OCI-LY7 (cell line): Measurements from ENCODE around the gene RFX3. TPM values are rescaled to one million over a fixed set of nuclear protein-coding genes. Genes with fewer than 3 reads are reported as not detected.

ENCODE experiments used
- BruUV-seq: library from RNA; stranded (reverse); fragments of 400-500 nt; replicated peaks from 2 replicates; lab custom pipeline; 2021; lab: Mats Ljungman, UMichigan
- CTCF ChIA-PET: fragments of 300-600 bp; sonication (Branson Sonifier 250); formaldehyde crosslinking; loops from one replicate; lab custom pipeline; 2022; ENCODE audit warnings: antibody characterized with exemption; ENCODE audit not compliant: unreplicated experiment; lab: Charles Lee
- POLR2A ChIA-PET: fragments of 300-600 bp; sonication (Branson Sonifier 250); formaldehyde crosslinking; loops from one replicate; lab custom pipeline; 2022; ENCODE audit warnings: antibody characterized with exemption; lab: Charles Lee
- DNase-seq: peaks from one replicate; pipeline ENCODE4 v3.0.0-alpha.2; 2015; ENCODE audit warnings: low spot score
- H2AFZ ChIP-seq: fragments of 200-600 bp; sonication (generic), shearing (Covaris generic); 2 replicates; pipeline ENCODE4 v1.6.1; 2014; ENCODE audit warnings: mild to moderate bottlenecking, antibody characterized with exemption, low read length, moderate library complexity
- H3K27ac ChIP-seq: fragments of 200-600 bp; sonication (generic); 2 replicates; pipeline ENCODE4 v1.5.1; 2014; ENCODE audit warnings: mixed run types, low read depth, mild to moderate bottlenecking, moderate library complexity, low read length, inconsistent platforms; ENCODE audit not compliant: poor library complexity, severe bottlenecking
- H3K36me3 ChIP-seq: fragments of 200-600 bp; sonication (generic); 2 replicates; pipeline ENCODE4 v1.6.1; 2014; ENCODE audit warnings: mild to moderate bottlenecking, antibody characterized with exemption, low read length, moderate library complexity, mixed read lengths; ENCODE audit not compliant: insufficient read depth
- H3K4me1 ChIP-seq: fragments of 200-600 bp; sonication (generic); 2 replicates; pipeline ENCODE4 v1.5.1; 2014; ENCODE audit warnings: mild to moderate bottlenecking, low read length; ENCODE audit not compliant: insufficient read depth, poor library complexity, severe bottlenecking
- H3K4me2 ChIP-seq: fragments of 200-600 bp; sonication (generic); 2 replicates; pipeline ENCODE4 v1.6.1; 2014; ENCODE audit warnings: mild to moderate bottlenecking, low read length
- H3K4me3 ChIP-seq: fragments of 200-600 bp; sonication (generic); 2 replicates; pipeline ENCODE4 v1.5.1; 2014; ENCODE audit warnings: mild to moderate bottlenecking, low read depth, low read length; ENCODE audit not compliant: poor library complexity, severe bottlenecking
- H3K79me2 ChIP-seq: fragments of 200-600 bp; sonication (generic); 2 replicates; pipeline ENCODE4 v1.6.1; 2016; ENCODE audit warnings: low read depth, mild to moderate bottlenecking, low read length, moderate library complexity, mixed read lengths; ENCODE audit not compliant: insufficient read depth
- H3K9me2 ChIP-seq: fragments of 200-600 bp; sonication (generic); 2 replicates; pipeline ENCODE4 v1.6.1; 2016; ENCODE audit warnings: mild to moderate bottlenecking, low read length, mixed read lengths; ENCODE audit not compliant: insufficient read depth
- H3K9me3 ChIP-seq: fragments of 200-600 bp; sonication (generic); 2 replicates; pipeline ENCODE4 v1.6.1; 2014; ENCODE audit warnings: mild to moderate bottlenecking, mixed run types, low read length, mixed read lengths
- H4K20me1 ChIP-seq: fragments of 200-600 bp; sonication (generic); 2 replicates; pipeline ENCODE4 v1.6.1; 2014; ENCODE audit warnings: mild to moderate bottlenecking, antibody characterized with exemption, low read length, moderate library complexity, mixed read lengths; ENCODE audit not compliant: insufficient read depth
- EZH2phosphoT487 ChIP-seq: fragments of 200-600 bp; sonication (generic); IDR thresholded peaks from 2 replicates; pipeline ENCODE4 v1.6.1; 2018; ENCODE audit warnings: low read depth, borderline replicate concordance, mild to moderate bottlenecking, mixed run types, antibody characterized with exemption, low read length, moderate library complexity, mixed read lengths
- intact Hi-C: fragments of 100-400 bp; cut with micrococcal nuclease; formaldehyde crosslinking; loops from one replicate; pipeline ENCODE4 v1.10.0; 2022; ENCODE audit not compliant: unreplicated experiment
- total RNA-seq, 2 experiments: library from RNA; depleted of rRNA in 1 of 2; stranded (reverse); fragments of >200 nt in 1 of 2; shearing (Covaris generic) in 1 of 2; gene quantifications; 2 replicates each; pipeline ENCODE4 v1.2.3, GENCODE V29; 2014 to 2022
- TF ChIP-seq, protein P1 (sequence below): fragments of 200-600 bp; sonication (generic); conservative IDR thresholded peaks from 2 replicates; pipeline ENCODE4 v1.5.1; 2014; ENCODE audit warnings: mild to moderate bottlenecking, antibody characterized with exemption, low read length, moderate library complexity, mixed read lengths

Gene RFX3
- total RNA-seq, 2 experiments from 2014 or later, result 6.9 to 18.1 TPM

DNA sequence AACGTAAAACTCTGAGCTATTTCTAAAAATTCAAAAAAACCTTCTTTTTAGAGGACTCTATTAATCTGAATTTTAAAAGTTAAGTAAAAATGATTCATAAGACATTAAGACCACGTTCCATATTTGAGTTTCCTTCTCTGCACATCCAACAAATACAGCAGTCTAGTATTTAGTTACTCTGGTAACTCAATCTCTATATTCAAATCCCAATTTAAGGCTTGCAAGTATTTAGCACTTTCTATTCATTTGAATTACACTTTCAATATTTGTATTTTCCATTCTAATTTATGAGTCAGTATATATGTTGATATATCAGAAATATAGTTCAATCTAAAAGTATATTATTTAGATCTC lies 17.7 kb downstream of the RFX3 start:
- peak overlapping the region; percentile 86 for H3K4me2 ChIP-seq
- peak overlapping the region; percentile 79 for H2AFZ ChIP-seq
- BruUV-seq, result no TSS peak
- ChIA-PET CTCF (interaction anchor here (0.9 to 1.6 kb wide), 2 partner anchors 12 to 19 kb away, joined by 4 to 5 read pairs; no protein-coding TSS in a partner anchor), POLR2A (interaction anchor here (0.5 to 3.2 kb wide), 12 partner anchors 9 to 100 kb away, joined by 3 to 51 read pairs (median 7); partner anchors contain the start of gene RFX3)
- peaks cover 53% of the 10 kb centered on the region; the same call in 1 of the 2 replicates for H3K79me2 ChIP-seq
- H3K4me3 ChIP-seq, result peak overlapping the region; percentile 63
- no peaks in the 10 kb centered on the region for H3K9me2 ChIP-seq
- intact Hi-C loops, result loop anchor here (1.0 to 2.0 kb wide), 2 partner anchors 15 to 19 kb away; no protein-coding TSS in a partner anchor
- H3K4me1 ChIP-seq, result peaks cover 49% of the 10 kb centered on the region
- no peaks in the 10 kb centered on the region for H3K9me3 ChIP-seq
- H3K27ac ChIP-seq, result peak overlapping the region; percentile 82
- H4K20me1 ChIP-seq, result no peaks in the 10 kb centered on the region
- H3K36me3 ChIP-seq, result peaks cover 4% of the 10 kb centered on the region; the same call in 1 of the 2 replicates
- DNase-seq, result peak; percentile 11
- TF ChIP-seq, protein P1, sequence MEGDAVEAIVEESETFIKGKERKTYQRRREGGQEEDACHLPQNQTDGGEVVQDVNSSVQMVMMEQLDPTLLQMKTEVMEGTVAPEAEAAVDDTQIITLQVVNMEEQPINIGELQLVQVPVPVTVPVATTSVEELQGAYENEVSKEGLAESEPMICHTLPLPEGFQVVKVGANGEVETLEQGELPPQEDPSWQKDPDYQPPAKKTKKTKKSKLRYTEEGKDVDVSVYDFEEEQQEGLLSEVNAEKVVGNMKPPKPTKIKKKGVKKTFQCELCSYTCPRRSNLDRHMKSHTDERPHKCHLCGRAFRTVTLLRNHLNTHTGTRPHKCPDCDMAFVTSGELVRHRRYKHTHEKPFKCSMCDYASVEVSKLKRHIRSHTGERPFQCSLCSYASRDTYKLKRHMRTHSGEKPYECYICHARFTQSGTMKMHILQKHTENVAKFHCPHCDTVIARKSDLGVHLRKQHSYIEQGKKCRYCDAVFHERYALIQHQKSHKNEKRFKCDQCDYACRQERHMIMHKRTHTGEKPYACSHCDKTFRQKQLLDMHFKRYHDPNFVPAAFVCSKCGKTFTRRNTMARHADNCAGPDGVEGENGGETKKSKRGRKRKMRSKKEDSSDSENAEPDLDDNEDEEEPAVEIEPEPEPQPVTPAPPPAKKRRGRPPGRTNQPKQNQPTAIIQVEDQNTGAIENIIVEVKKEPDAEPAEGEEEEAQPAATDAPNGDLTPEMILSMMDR, result no peak
- TF ChIP-seq EZH2phosphoT487, result no peak

DNA sequence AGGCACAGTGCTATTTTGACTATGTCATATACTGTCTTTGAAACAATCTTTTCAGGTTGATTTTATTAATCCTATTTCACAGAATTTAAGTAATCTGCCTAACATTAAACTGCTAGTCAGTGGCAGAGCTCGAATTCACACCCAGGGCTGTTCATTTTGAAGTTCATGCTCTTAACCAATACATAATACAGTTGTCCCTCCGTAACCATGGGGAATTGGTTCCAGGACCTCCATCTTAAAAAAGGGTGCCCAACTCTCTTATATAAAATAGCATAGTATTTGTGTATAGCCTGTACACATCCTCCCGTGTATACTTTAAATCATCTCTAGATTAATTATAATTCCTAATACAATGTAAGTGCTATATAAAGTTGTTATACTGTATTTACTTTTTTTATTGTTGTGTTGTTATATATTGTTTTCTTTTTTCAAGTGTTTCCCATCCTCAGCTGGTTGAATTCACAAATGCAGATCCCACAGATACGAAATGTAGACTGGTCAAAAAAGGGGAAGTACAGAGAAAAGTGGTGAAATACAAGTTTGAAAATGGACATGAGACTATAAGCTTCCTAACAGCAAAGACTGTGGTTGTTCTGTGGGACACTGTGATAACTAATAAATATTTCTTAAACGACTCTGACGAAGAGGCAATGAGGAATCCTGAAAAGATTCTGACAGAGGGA lies 18.3 kb downstream of the RFX3 start:
- H3K4me2 ChIP-seq, result peak overlapping the region; percentile 86
- peaks cover 49% of the 10 kb centered on the region for H3K4me1 ChIP-seq
- ChIA-PET CTCF (interaction anchor here (0.6 to 1.6 kb wide), 4 partner anchors 8 to 1573 kb away, joined by 4 to 7 read pairs (median 6); no protein-coding TSS in a partner anchor), POLR2A (interaction anchor here (0.5 to 3.2 kb wide), 17 partner anchors 9 to 100 kb away, joined by 3 to 51 read pairs (median 4); partner anchors contain the start of gene RFX3)
- H3K9me2 ChIP-seq, result no peaks in the 10 kb centered on the region
- no peaks in the 10 kb centered on the region for H3K9me3 ChIP-seq
- H3K27ac ChIP-seq, result peak overlapping the region; percentile 82
- TF ChIP-seq, protein P1, result no peak
- TF ChIP-seq EZH2phosphoT487, result no peak
- H3K4me3 ChIP-seq, result peak overlapping the region; percentile 63
- peak overlapping the region; percentile 79 for H2AFZ ChIP-seq
- H3K79me2 ChIP-seq, result peaks cover 50% of the 10 kb centered on the region; the same call in 1 of the 2 replicates
- DNase-seq, result peak; percentile 58
- peaks cover 4% of the 10 kb centered on the region; the same call in 1 of the 2 replicates for H3K36me3 ChIP-seq
- intact Hi-C loops, result loop anchor here (1.0 to 2.0 kb wide), 3 partner anchors 15 to 29 kb away; no protein-coding TSS in a partner anchor
- no peaks in the 10 kb centered on the region for H4K20me1 ChIP-seq
- no TSS peak for BruUV-seq
